Renal pelvis (tissue), 4 donors: Measurements from ENCODE around the gene RALGAPA2. TPM values are rescaled to one million over a fixed set of nuclear protein-coding genes. Genes with fewer than 3 reads are reported as not detected.

ENCODE experiments used
- DNase-seq: peaks from one replicate; pipeline ENCODE4 v3.0.0-alpha.2; 2013
- polyA plus RNA-seq, 3 donors: library from polyadenylated mRNA; unstranded; fragments of 120-200 nt; gene quantifications; one replicate each; pipeline ENCODE4 v1.2.1, GENCODE V29; 2013; ENCODE audit not compliant: insufficient read length in 3 of 3

Gene RALGAPA2
- polyA plus RNA-seq, 3 donors = 16.4 to 22.7 (median 21.8) TPM

- no peak for DNase-seq
Observed at GRCh38 chr20:20405623-20406022, 306.8 kb downstream of the RALGAPA2 start.

- DNase-seq = no peak
Observed at GRCh38 chr20:20404633-20405032, 307.8 kb downstream of the RALGAPA2 start.

GRCh38 chr20:20401991-20402390 lies 310.5 kb downstream of the RALGAPA2 start:
- no peak for DNase-seq

GRCh38 chr20:20399531-20400500 lies 312.6 kb downstream of the RALGAPA2 start:
- no peak for DNase-seq

DNA sequence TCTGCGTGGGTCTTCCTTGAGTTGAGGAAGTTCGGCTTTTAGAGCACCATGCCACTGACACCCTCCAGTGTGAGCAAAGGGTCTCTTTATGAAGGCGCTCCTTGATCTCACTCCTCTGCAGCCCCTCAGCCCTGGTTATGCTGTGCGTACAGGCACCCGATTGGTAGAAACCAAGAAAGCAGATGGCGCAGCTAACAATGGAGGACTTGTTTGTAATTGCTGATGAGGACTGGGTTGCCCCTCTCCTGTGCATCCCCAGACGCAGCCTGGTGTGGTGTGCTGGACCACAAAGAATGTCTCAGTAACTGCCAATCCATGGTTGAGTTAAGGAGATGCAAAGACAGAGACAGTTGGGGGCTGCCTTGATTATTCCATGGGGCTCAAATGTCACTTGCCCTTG lies 314.3 kb downstream of the RALGAPA2 start:
- no peak for DNase-seq

GRCh38 chr20:20396794-20397193 lies 315.6 kb downstream of the RALGAPA2 start:
- no peak for DNase-seq

DNA sequence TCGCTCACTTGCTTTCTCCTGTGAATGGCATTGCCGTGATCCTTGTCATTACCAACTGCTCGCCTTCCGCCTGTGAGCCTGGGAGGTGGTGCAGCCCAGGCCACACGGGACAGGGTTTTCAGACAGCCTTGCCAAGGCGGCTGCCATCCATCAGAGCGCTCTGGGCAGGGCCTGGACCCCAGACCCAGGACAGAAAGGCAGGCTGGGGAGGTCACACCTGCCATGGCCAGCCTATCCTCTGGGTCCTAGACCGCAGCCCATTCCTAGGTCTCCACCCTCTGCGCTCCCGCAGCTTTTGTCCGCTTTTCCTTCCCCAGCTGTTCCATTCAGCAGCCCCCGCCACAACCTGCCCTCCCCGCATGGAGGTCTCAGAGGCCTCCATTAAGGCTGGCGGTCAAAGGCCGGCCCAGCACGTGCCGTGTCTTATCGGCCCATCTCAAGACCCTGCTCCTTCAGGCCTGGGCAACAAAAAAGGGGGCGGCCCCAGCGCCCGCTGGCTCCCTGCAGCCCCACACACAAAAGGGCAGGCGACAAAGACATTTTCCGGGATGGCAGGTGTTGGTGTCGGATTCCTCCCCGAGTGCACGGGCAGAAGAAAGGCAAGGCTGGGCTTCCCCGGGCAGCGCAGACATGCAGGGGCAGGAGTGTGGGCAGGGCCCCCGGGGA lies 316.4 kb downstream of the RALGAPA2 start:
- no peak for DNase-seq

DNA sequence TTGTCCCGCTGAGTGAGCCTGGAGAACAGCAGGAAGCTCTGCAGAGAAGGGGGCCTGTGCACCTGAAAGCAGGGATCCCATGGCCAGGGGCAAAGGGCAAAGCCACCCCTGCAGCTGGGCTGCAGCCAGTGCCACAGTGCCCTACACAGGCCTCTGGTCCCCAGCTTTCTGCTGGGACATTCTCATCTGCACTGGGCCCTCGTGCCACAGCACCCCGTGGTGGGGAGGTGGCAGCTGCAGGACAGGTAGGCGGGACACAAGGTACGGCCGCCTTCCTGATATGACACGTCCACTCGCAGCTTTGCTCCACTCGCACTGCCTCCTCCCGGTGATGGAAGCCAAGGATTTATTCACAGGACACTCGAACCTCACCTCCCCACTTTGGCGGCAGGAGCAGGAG lies 317.4 kb downstream of the RALGAPA2 start:
- DNase-seq = no peak

- no peak for DNase-seq
Observed at GRCh38 chr20:20393207-20394120, 319.0 kb downstream of the RALGAPA2 start.

DNA sequence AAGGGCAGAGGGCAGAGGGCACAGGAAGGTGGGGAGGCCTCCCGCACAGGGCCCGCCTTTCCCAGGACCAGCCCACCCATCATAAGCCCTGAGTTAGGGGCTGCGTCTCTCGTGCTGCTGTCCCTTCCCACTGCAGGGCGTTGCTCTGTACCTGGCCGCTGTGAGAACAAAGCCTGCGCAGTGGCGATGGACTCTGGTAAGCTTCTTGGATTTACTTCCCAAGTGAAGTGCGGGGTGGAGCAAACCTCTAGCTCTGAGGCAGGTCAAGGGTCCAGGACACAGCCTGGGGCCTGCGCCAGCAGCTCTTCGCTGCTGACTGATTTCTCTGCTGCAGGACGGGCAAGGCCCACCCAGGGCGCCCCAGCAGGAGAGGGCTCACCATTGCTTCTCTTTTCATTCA lies 320.7 kb downstream of the RALGAPA2 start:
- DNase-seq = no peak

DNA sequence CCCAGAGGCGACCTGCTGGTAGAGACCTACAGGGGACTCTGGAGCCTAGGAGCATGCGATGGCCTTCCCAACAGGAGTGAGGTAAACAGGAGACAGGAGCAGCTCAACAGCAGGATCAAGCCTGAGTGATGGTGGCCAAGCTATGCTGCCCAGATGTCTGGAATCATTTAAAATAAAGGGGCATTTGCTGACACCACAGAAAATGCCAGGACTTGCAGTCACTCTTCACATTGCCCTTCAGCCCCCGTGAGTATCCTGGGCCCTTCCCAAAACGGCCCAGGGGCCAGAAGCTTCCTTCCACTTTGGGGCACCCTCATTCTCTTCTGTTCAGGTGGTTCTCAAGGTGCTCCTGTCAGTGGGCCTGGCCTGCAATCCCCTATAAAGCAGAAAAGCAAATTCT lies 321.3 kb downstream of the RALGAPA2 start:
- no peak for DNase-seq

GRCh38 chr20:20390393-20390792 lies 322.1 kb downstream of the RALGAPA2 start:
- DNase-seq = no peak

GRCh38 chr20:20386192-20386591 lies 326.3 kb downstream of the RALGAPA2 start:
- no peak for DNase-seq

DNA sequence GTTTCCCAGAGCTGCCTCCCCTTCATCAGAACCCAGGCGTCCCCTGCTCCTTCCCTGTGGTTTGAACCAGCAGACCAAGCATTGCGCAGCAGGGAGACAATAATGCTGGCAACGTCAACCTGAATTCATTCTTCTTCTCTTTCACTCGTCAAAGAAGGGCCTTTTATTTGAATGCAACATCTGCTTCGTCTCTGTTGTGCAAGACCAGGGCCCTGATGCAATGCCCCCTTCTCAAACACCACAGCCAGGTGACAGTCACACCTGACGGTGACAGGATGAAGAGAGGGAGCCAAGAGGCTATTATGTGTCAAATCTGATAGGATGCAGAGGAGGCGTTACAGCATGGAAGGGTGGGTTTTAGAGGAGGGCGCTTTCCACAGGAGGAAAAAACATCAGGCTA lies 336.6 kb downstream of the RALGAPA2 start:
- no peak for DNase-seq

DNA sequence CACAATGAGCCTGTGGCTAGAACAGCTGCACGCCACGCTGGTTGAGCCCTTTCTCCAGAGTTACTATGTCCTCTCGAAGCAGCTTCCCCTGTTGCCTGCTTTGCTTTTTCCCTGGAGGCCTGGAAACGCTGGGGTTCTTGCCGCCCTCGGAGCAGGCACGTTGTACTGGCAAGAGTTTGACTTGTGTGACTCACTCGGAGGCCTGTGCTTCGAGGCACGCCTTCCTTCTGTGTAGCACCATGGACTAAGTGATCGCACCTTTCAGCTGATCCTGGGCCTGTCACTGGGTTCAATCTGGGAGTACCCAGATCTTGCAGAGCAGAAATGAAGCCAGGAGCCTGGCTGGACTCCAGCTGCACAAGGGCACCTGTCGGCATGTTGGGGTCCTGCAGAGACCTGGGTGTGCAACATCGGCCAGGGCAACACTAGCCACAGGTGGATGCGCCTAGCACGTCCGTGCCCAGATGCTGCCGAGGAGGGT lies 339.3 kb downstream of the RALGAPA2 start:
- DNase-seq = no peak

DNA sequence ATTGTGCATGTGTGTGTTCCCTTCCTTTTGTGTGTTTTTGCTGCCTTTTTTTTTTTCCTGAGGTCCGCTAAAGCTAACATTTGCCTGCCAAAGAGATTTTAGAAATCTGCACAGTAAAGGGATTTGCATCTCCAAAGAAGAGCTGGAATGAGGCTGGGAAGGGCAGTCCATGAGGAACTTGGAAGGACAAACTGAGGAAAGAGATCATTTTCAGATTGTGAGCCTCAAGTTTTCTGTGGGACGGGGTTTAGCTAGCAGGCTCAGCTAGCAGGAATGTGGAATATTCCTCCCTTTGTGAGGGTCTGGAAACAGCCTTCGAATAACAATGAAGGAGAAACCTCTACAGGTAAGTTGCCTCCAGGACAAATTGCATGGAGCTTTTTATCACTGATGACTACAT lies 340.8 kb downstream of the RALGAPA2 start:
- DNase-seq = no peak

DNA sequence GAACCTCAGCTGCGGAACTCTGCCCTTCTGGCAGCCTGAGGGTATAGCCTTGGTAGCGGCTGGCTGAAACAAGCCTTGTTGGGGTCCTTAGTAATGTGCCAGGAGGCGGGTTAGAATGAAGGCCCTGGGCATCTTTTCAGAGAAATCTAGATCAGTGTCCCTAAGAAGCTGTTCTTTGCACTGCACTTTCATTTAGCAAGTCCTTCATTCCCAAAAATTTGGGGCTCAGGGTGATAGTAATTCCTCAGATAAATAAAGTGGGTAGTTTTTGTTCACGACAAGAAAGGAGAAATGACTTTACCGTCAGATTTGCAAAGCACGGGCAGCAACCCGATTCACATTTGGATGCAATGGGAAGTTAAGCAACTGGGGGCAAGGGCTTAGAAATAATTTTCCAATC lies 341.4 kb downstream of the RALGAPA2 start:
- DNase-seq = no peak

DNA sequence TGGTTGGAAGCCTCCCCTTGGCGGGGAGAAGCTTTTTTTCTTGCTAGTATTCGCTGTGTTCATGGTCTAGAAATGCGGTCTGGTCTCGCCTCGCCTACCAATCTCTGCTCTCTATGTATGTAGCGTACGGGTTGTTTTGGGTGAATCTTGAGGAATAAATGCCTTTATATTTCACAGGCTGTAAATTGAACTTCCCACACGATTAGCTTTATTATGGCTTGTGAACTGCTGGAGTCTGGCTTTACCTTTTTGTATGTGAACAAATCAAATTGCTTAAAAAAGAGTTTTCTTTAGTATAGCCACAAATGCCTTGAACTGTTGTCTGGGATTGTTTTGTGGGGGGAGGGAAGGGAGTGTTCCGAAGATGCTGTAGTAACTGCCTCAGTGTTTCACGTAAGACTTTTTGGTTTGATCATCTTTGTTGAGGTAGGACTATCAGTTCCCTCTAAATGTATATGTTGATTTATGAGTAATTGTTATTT lies 342.3 kb downstream of the RALGAPA2 start:
- DNase-seq = no peak

- no peak for DNase-seq
Observed at GRCh38 chr20:20369250-20370093, 343.0 kb downstream of the RALGAPA2 start.

DNA sequence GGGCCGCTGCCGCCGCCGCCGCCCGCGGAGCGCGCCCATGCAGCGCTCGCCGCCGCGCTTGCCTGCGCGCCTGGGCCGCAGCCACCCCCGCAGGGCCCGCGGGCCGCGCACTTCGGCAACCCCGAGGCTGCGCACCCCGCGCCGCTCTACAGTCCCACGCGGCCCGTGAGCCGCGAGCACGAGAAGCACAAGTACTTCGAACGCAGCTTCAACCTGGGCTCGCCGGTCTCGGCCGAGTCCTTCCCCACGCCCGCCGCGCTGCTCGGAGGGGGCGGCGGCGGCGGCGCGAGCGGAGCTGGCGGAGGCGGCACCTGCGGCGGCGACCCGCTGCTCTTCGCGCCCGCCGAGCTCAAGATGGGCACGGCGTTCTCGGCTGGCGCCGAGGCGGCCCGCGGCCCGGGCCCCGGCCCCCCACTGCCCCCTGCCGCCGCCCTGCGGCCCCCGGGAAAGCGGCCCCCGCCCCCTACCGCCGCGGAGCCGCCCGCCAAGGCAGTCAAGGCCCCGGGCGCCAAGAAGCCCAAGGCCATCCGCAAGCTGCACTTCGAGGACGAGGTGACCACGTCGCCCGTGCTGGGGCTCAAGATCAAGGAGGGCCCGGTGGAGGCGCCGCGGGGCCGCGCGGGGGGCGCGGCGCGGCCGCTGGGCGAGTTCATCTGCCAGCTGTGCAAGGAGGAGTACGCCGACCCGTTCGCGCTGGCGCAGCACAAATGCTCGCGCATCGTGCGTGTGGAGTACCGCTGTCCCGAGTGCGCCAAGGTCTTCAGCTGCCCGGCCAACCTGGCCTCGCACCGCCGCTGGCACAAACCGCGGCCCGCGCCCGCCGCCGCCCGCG lies 343.8 kb downstream of the RALGAPA2 start:
- DNase-seq = no peak
